MCF 10A (cell line): ENCODE data around the gene ST8SIA2. TPM values are rescaled to one million over a fixed set of nuclear protein-coding genes. Genes with fewer than 3 reads are reported as not detected.

Experiments used
- BruUV-seq: library from RNA; stranded (reverse); fragments of 400-500 nt; replicated peaks from 2 replicates; lab custom pipeline; 2021; lab: Mats Ljungman, UMichigan
- CTCF ChIA-PET: fragments of 300-600 bp; sonication (Branson Sonifier 250); formaldehyde crosslinking; extraction: SDS; loops from one replicate; lab custom pipeline; 2021; ENCODE audit warnings: antibody characterized with exemption, inconsistent platforms; lab: Yijun Ruan, JAX
- POLR2A ChIA-PET: fragments of 300-600, 350-650 bp; sonication (Branson Sonifier 250); formaldehyde crosslinking; extraction: SDS; loops from one replicate; lab custom pipeline; 2020; ENCODE audit warnings: antibody characterized with exemption, inconsistent platforms; lab: Yijun Ruan, JAX
- DNase-seq: peaks from one replicate; pipeline ENCODE4 v3.0.0-alpha.2; 2018; ENCODE audit not compliant: unreplicated experiment
- H3K27ac Mint-ChIP-seq: one replicate; pipeline ENCODE4 v1.8.0; 2022; ENCODE audit warnings: mild to moderate bottlenecking, low read depth, mixed read lengths; ENCODE audit not compliant: unreplicated experiment
- H3K27me3 Mint-ChIP-seq: one replicate; pipeline ENCODE4 v1.8.0; 2022; ENCODE audit warnings: mixed read lengths; ENCODE audit not compliant: insufficient read depth, unreplicated experiment
- H3K36me3 Mint-ChIP-seq: one replicate; pipeline ENCODE4 v1.8.0; 2022; ENCODE audit warnings: mild to moderate bottlenecking, moderate library complexity, mixed read lengths; ENCODE audit not compliant: insufficient read depth, unreplicated experiment
- H3K4me1 Mint-ChIP-seq: one replicate; pipeline ENCODE4 v1.8.0; 2022; ENCODE audit warnings: mixed read lengths; ENCODE audit not compliant: insufficient read depth, unreplicated experiment
- H3K4me3 Mint-ChIP-seq: one replicate; pipeline ENCODE4 v1.8.0; 2022; ENCODE audit warnings: mild to moderate bottlenecking, moderate library complexity, mixed read lengths; ENCODE audit not compliant: unreplicated experiment
- H3K9me3 Mint-ChIP-seq: one replicate; pipeline ENCODE4 v1.8.0; 2022; ENCODE audit warnings: mixed read lengths; ENCODE audit not compliant: unreplicated experiment
- intact Hi-C: fragments of 100-400 bp; cut with micrococcal nuclease; formaldehyde crosslinking; loops from 2 replicates; pipeline ENCODE4 v1.14.1; 2022
- total RNA-seq: library from RNA; stranded (reverse); gene quantifications from 2 replicates; pipeline ENCODE4 v1.2.3, GENCODE V29; 2022
- TF ChIP-seq, protein P1 (sequence below): fragments of 200-600 bp; IDR thresholded peaks from one replicate; pipeline ENCODE4 v1.8.0; 2022; ENCODE audit warnings: antibody characterized with exemption, mild to moderate bottlenecking; ENCODE audit not compliant: unreplicated experiment

Gene ST8SIA2
- total RNA-seq, 1 experiment from 2014 or later, result not detected

DNA sequence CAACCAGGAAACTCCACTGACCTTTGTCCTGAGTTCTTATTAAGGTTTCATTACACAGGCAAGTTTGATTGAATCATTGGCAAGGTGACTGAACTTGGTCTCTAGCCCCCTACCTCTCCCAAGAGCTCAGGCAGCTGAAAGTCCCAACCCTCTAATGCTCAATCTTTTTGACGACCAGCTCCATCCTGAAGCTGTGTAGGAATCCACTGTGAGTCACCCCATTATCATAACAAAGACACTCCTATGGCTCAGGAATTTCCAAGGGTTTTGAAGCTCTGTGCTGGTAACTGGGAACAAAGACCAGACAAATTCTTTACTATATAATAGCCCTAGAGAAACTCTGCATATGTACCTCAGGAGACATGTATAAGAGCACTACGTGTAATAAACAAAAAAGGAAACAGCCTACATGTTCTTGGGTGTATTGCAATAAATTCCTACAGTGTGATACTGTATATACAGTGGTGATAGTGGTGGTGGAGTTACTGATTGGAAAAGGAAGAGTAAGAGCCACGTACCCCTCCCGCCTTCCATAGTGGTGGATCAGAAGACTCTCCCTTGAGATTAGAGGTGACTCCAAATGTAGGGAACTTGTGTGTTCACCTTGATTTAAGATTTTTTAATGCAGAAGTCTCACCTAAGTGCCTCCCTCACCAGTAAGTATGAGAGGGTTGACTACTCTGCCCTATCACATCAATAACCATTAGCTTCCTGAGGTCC lies 116.6 kb downstream of the ST8SIA2 start:
- CTCF ChIA-PET, result interaction anchor here (0.7 kb wide), 1 partner anchor 11 kb away, joined by 3 read pairs; no protein-coding TSS in a partner anchor
- BruUV-seq, result no TSS peak
- Mint-ChIP-seq H3K36me3 (no peaks in the 10 kb centered on the region), H3K27me3 (peaks cover 26% of the 10 kb centered on the region), H3K4me3 (no peak overlapping the region), H3K4me1 (peaks cover 7% of the 10 kb centered on the region), H3K9me3 (peaks cover 10% of the 10 kb centered on the region), H3K27ac (no peak overlapping the region)
- DNase-seq, result peak; percentile 14
- POLR2A ChIA-PET, result no interaction called here
- TF ChIP-seq, protein P1, sequence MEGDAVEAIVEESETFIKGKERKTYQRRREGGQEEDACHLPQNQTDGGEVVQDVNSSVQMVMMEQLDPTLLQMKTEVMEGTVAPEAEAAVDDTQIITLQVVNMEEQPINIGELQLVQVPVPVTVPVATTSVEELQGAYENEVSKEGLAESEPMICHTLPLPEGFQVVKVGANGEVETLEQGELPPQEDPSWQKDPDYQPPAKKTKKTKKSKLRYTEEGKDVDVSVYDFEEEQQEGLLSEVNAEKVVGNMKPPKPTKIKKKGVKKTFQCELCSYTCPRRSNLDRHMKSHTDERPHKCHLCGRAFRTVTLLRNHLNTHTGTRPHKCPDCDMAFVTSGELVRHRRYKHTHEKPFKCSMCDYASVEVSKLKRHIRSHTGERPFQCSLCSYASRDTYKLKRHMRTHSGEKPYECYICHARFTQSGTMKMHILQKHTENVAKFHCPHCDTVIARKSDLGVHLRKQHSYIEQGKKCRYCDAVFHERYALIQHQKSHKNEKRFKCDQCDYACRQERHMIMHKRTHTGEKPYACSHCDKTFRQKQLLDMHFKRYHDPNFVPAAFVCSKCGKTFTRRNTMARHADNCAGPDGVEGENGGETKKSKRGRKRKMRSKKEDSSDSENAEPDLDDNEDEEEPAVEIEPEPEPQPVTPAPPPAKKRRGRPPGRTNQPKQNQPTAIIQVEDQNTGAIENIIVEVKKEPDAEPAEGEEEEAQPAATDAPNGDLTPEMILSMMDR, result no peak
- intact Hi-C loops, result no loop called here
